Mammary epithelial cell (primary cell): ENCODE measurements around the gene CSTA.

Source experiments
- EZH2 ChIP-seq: IDR thresholded peaks from 2 replicates; pipeline ENCODE4 v1.6.1; 2012; ENCODE audit warnings: low read length, inconsistent platforms, borderline replicate concordance
- TF ChIP-seq, protein P1 (sequence below), 2 donors: IDR thresholded peaks in 1 of 2; conservative IDR thresholded peaks in 1 of 2; 2 replicates each; pipeline ENCODE4 v1.5.1; 2011 to 2012; ENCODE audit warnings: inconsistent platforms in 2 of 2, low read length in 2 of 2, mild to moderate bottlenecking in 2 of 2, control low read depth in 1 of 2, low read depth in 1 of 2; ENCODE audit not compliant: insufficient read depth in 1 of 2; ENCODE audit errors: extremely low read depth in 1 of 2

DNA sequence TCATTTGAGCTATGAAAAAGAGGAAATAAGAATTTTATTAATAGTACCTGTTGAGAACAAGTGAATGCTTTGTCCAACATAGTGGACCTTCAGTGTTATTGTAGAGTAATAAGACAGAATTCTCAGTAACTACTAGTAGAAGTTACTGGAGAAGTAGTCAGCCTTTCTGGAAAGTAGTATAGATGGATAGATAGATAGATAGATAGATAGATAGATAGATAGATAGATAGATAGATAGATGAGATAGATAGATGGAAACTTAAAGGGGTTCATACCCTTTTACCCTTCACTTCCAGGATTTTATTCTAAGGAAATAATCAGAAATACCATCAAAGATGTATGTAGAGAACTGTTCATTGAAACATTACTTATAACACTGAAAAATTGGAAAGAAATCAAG, 64.1 kb downstream of the CSTA start:
- TF ChIP-seq, protein P1, sequence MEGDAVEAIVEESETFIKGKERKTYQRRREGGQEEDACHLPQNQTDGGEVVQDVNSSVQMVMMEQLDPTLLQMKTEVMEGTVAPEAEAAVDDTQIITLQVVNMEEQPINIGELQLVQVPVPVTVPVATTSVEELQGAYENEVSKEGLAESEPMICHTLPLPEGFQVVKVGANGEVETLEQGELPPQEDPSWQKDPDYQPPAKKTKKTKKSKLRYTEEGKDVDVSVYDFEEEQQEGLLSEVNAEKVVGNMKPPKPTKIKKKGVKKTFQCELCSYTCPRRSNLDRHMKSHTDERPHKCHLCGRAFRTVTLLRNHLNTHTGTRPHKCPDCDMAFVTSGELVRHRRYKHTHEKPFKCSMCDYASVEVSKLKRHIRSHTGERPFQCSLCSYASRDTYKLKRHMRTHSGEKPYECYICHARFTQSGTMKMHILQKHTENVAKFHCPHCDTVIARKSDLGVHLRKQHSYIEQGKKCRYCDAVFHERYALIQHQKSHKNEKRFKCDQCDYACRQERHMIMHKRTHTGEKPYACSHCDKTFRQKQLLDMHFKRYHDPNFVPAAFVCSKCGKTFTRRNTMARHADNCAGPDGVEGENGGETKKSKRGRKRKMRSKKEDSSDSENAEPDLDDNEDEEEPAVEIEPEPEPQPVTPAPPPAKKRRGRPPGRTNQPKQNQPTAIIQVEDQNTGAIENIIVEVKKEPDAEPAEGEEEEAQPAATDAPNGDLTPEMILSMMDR (conservative IDR thresholded peaks at IDR 0.05 in 1 of 2, IDR thresholded peaks at IDR 0.05 in 1 of 2; ENCODE audit: extremely low read depth in 1 of 2, insufficient read depth in 1 of 2, low read depth in 1 of 2, low read length in 2 of 2) = no peak
- no peak for TF ChIP-seq EZH2
